Mucosa of descending colon (tissue), 3 donors: ENCODE results near the gene GNAO1. TPM values are rescaled to one million over a fixed set of nuclear protein-coding genes. Genes with fewer than 3 reads are reported as not detected.

Source experiments
- ATAC-seq: fragments of 200-7000 bp; cut with Tn5 transposase; one replicate; pipeline ENCODE4 v1.9.1; 2020; ENCODE audit warnings: mild to moderate bottlenecking, moderate library complexity
- DNase-seq, 3 donors: peaks; one replicate each; pipeline ENCODE4 v3.0.0-alpha.2; 2020
- H3K36me3 ChIP-seq: fragments of 200-600 bp; one replicate; pipeline ENCODE4 v1.8.0; 2021; ENCODE audit warnings: low read depth, mild to moderate bottlenecking
- H3K4me1 ChIP-seq: fragments of 200-600 bp; one replicate; pipeline ENCODE4 v1.8.0; 2021; ENCODE audit warnings: low read depth, mild to moderate bottlenecking
- H3K4me3 ChIP-seq: fragments of 200-600 bp; one replicate; pipeline ENCODE4 v1.8.0; 2021; ENCODE audit warnings: mild to moderate bottlenecking
- H3K9me3 ChIP-seq: fragments of 200-600 bp; one replicate; pipeline ENCODE4 v1.8.0; 2021; ENCODE audit warnings: mild to moderate bottlenecking
- CTCF ChIP-seq: fragments of 200-600 bp; IDR thresholded peaks from one replicate; pipeline ENCODE4 v1.8.0; 2022; ENCODE audit warnings: antibody characterized with exemption, mild to moderate bottlenecking
- intact Hi-C, 2 donors: fragments of 100-400 bp; cut with DNase I in 1 of 2; cut with micrococcal nuclease in 1 of 2; formaldehyde crosslinking; loops; one replicate each; pipeline versions ENCODE4 v1.11.0 to v1.11.1; 2022; cut with DNase I, micrococcal nuclease
- microRNA-seq: library from miRNA; unstranded; fragments of <30 nt; microRNA quantifications from one replicate; pipeline ENCODE4, GENCODE V29; 2019
- total RNA-seq, 3 donors: library from RNA; stranded (reverse); fragmentation: NEBNext Ultra II Directional in 2 of 3; extraction: Animal tissue kit (Norgen Biotek cat#: 25700) in 2 of 3; gene quantifications; one replicate each; pipeline versions ENCODE4 v1.2.1 to v1.2.4, GENCODE V29; 2021 to 2023
- donor health status: DM: no; HTN: no; CAD: no; lungs with moderate emphysema.
- donor health status: DM: no; HTN: no; CAD: no.
- donor health status: DM: no; HTN: yes; CAD: no.

Gene GNAO1
- total RNA-seq, 3 donors from 2014 or later = 8.3 to 113 (median 9.8) TPM

GRCh38 chr16:56399047-56399446 is 207.8 kb downstream of the GNAO1 start:
- Histone ChIP-seq H3K9me3 (no peaks in the 10 kb centered on the region), H3K4me3 (no peak overlapping the region), H3K4me1 (no peaks in the 10 kb centered on the region), H3K36me3 (peaks cover 8% of the 10 kb centered on the region)
- no peak for DNase-seq
- intact Hi-C loops = no loop called here
- no peak for TF ChIP-seq CTCF
- no peak for ATAC-seq

GRCh38 chr16:56399486-56399885 is 208.2 kb downstream of the GNAO1 start:
- ATAC-seq (no peak), DNase-seq (no peak)
- intact Hi-C loops = no loop called here
- H3K4me3 ChIP-seq = no peak overlapping the region
- TF ChIP-seq CTCF = no peak
- peaks cover 8% of the 10 kb centered on the region for H3K36me3 ChIP-seq
- H3K9me3 ChIP-seq = no peaks in the 10 kb centered on the region
- H3K4me1 ChIP-seq = no peaks in the 10 kb centered on the region

GRCh38 chr16:56400458-56400857 is 209.2 kb downstream of the GNAO1 start:
- no peak overlapping the region for H3K4me3 ChIP-seq
- no peak for TF ChIP-seq CTCF
- ATAC-seq = no peak
- H3K36me3 ChIP-seq = peaks cover 8% of the 10 kb centered on the region
- no peak for DNase-seq
- H3K9me3 ChIP-seq = no peaks in the 10 kb centered on the region
- no peaks in the 10 kb centered on the region for H3K4me1 ChIP-seq
- intact Hi-C loops = no loop called here

GRCh38 chr16:56401482-56401881 is 210.2 kb downstream of the GNAO1 start:
- H3K9me3 ChIP-seq = no peaks in the 10 kb centered on the region
- no peaks in the 10 kb centered on the region for H3K4me1 ChIP-seq
- ATAC-seq = peak; percentile 86
- peaks cover 8% of the 10 kb centered on the region for H3K36me3 ChIP-seq
- H3K4me3 ChIP-seq = no peak overlapping the region
- DNase-seq = no peak
- intact Hi-C loops = no loop called here
- no peak for TF ChIP-seq CTCF

- DNase-seq (no peak), ATAC-seq (no peak)
- no peak for TF ChIP-seq CTCF
- H3K4me3 ChIP-seq = no peak overlapping the region
- peaks cover 8% of the 10 kb centered on the region for H3K36me3 ChIP-seq
- intact Hi-C loops = no loop called here
- H3K9me3 ChIP-seq = no peaks in the 10 kb centered on the region
- peaks cover 12% of the 10 kb centered on the region for H3K4me1 ChIP-seq
Measured at GRCh38 chr16:56405977-56406672, 214.8 kb downstream of the GNAO1 start.

Small RNA genes lying within 50 kb of the gene (microRNA-seq; reads per million reads assigned to microRNA genes)
- not detected for gene MIR3935

Other genes starting within 250 kb of the GNAO1 start
- 100 to 1,000 TPM in 2 of 3 donors, 10 to 100 TPM in 1; 83.3 to 116 (median 102) TPM for gene AMFR, start 234.1 kb downstream of the GNAO1 start, total RNA-seq